ENCODE measurements around the gene ASTN2. TPM values are rescaled to one million over a fixed set of nuclear protein-coding genes. Genes with fewer than 3 reads are reported as not detected.

The ASTN2 gene
- polyA plus RNA-seq, 3 donors from 2014 or later: 1.7 to 4.5 (median 2.2) TPM

DNA sequence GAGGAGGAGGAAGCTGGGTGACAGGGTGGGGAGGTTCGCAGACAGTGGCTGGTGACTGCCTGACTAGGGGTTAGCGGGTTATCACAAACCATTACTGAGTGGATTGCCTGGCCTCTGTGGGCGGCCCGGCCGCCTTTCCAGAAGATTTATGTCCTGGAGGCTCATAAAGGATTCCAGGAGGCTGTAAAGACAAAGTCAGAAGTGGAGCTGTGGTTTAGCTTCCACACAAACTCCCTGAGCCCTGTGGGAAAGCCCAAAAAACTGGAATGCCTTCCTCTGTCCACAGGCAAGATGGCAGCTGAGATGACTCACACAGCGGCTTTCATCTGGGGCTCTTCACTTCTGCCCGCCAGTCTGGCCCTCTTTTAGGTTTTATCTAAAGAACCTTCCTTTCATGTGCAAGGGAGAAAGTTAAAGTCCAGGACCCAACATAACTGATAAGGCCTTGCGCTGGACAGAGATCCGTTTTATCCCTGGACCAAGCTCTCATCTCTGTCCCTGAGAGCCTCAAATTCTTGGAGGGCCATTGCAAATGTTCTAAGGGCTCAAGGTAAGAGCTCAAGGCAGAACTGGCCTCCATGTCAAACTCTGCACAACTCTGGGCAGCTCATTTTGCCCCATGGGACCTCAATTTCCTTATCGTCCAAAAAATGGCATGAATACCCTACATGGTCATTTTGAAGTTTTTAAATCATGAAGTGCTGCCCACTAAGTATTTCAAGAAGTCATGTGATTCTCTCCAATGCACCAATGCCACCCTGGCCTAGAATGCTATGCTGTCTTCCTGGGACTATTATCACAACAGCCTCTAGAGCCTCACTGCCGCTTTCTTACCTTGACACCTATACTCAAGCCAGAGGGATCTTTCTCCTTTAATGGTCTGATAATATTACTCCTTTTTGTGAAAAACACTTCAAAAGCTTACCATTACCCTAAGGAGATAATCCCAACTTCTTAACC is 977.2 kb downstream of the ASTN2 start:
- Mint-ChIP-seq H3K27me3 (ENCODE audit: low read depth in 3 of 3) (peaks cover 0 to 2% (median 0%) of the 10 kb centered on the region in 3 donors), H3K36me3 (peaks cover 42 to 53% (median 42%) of the 10 kb centered on the region in 3 donors), H3K4me1 (no peaks in the 10 kb centered on the region), H3K4me3 (no peak overlapping the region), H3K27ac (no peak overlapping the region), H3K9me3 (peaks cover 5 to 27% (median 8%) of the 10 kb centered on the region in 6 donors)
- DNase-seq: no peak

GRCh38 chr9:116436121-116436520 is 978.7 kb downstream of the ASTN2 start:
- Mint-ChIP-seq H3K27me3 (ENCODE audit: low read depth in 3 of 3) (peaks cover 0 to 2% (median 2%) of the 10 kb centered on the region in 3 donors), H3K9me3 (peaks cover 5 to 26% (median 8%) of the 10 kb centered on the region in 6 donors), H3K36me3 (peaks cover 29 to 45% (median 35%) of the 10 kb centered on the region in 3 donors), H3K4me1 (no peaks in the 10 kb centered on the region), H3K4me3 (no peak overlapping the region), H3K27ac (no peak overlapping the region)
- DNase-seq: no peak

DNA sequence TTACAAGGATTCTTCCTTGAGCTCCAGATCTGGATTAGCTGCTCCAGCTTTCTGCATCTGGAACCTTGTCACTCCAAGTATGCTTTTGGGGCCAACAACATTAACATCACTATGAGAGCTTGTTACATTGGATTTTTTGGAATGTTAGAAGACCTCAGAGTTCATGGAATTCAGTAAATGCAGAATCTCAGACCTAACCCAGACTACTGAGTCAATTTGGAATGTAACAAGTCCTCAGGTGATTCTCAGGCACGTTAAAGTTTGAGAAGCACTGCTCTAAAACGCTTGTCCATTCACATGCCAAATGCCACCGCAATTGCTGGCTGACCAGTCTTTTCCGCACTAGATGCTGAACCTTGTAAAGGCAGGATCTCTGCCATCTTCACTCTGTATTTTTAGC is 979.2 kb downstream of the ASTN2 start:
- no peak for DNase-seq

GRCh38 chr9:116434314-116434713 is 980.5 kb downstream of the ASTN2 start:
- Mint-ChIP-seq H3K27me3 (ENCODE audit: low read depth in 3 of 3) (peaks cover 2 to 3% (median 2%) of the 10 kb centered on the region in 3 donors), H3K36me3 (peaks cover 15 to 27% (median 21%) of the 10 kb centered on the region in 3 donors)
- DNase-seq: no peak

More for the DNA sequence above, 979.2 kb downstream of the ASTN2 start:
- Mint-ChIP-seq H3K9me3 (peaks cover 5 to 21% (median 7%) of the 10 kb centered on the region in 6 donors), H3K27ac (no peak overlapping the region), H3K36me3 (peaks cover 25 to 41% (median 31%) of the 10 kb centered on the region in 3 donors), H3K4me1 (no peaks in the 10 kb centered on the region), H3K27me3 (ENCODE audit: low read depth in 3 of 3) (peaks cover 0 to 3% (median 2%) of the 10 kb centered on the region in 3 donors), H3K4me3 (no peak overlapping the region)

DNA sequence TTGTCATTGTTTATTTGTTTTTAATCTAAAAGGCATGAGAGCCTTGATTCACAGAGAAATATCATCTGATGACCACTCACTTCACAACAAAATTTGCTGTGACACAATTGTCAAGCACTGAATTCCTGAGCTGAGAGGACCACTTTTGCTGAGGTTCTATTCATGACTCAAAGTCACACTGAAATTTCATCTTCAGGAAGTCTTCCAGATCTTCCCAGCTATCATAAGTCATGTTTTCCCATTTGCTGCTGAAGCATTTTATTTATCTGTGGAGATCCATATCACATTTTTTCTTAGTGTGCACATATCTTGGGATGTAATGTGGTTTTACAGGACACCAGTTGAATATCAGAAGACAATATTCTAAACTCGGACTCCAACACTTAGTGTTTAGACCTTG is 982.8 kb downstream of the ASTN2 start:
- Mint-ChIP-seq H3K36me3 (peaks cover 14 to 17% (median 16%) of the 10 kb centered on the region in 3 donors), H3K27ac (no peak overlapping the region), H3K9me3 (peaks cover 0 to 7% (median 5%) of the 10 kb centered on the region in 6 donors)

More at GRCh38 chr9:116434314-116434713, 980.5 kb downstream of the ASTN2 start:
- no peak overlapping the region for H3K4me3 Mint-ChIP-seq
- peaks cover 3 to 9% (median 6%) of the 10 kb centered on the region in 6 donors for H3K9me3 Mint-ChIP-seq
- H3K27ac Mint-ChIP-seq: no peak overlapping the region
- no peaks in the 10 kb centered on the region for H3K4me1 Mint-ChIP-seq

DNA sequence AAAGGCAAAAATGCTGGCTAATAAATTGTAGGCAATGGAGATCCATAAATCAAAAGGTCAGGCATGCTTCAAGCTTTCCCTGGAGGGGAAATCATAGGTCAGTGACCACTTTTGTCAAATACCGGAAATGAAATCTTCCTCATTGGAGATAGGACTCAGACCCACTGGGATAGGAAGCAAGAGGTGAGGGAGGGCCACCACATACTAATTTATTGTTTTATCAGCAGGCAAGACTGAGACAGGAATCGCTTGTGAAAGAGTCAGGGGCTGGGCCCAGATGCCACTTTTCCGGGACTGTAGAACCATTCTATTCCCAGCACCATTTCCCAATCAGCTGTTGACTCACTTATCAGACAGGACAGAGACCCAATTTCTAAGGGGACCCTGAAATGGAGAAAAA is 984.0 kb downstream of the ASTN2 start:
- DNase-seq: no peak
- Mint-ChIP-seq H3K36me3 (peaks cover 17 to 18% (median 17%) of the 10 kb centered on the region in 3 donors), H3K27ac (no peak overlapping the region), H3K27me3 (ENCODE audit: low read depth in 3 of 3) (peaks cover 2 to 6% (median 3%) of the 10 kb centered on the region in 3 donors), H3K9me3 (peaks cover 0 to 15% (median 3%) of the 10 kb centered on the region in 6 donors), H3K4me3 (no peak overlapping the region), H3K4me1 (no peaks in the 10 kb centered on the region)

More for the DNA sequence above, 982.8 kb downstream of the ASTN2 start:
- H3K4me3 Mint-ChIP-seq: no peak overlapping the region
- peaks cover 2 to 3% (median 3%) of the 10 kb centered on the region in 3 donors for H3K27me3 Mint-ChIP-seq (ENCODE audit: low read depth in 3 of 3)
- no peaks in the 10 kb centered on the region for H3K4me1 Mint-ChIP-seq
- DNase-seq: no peak

DNA sequence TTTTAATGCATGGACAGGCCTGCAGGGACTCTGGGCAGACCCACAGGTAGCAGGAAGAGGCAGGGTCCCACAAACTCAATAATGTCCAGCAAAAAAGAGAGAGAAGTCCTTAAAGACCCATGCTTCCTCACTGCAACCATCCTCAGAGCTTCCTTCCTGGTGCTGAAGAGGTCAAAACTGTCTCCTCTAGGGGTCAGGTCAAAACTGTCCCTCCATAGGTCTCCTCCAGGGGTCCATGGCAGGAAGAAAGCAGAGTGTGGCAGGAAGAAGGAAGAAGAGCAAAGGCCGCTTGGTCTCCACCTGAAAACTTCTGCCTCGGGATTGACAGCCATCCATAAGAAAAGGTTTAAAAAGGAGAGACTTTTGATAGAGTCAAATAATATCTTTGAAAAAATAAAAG is 989.6 kb downstream of the ASTN2 start:
- Mint-ChIP-seq H3K4me1 (no peaks in the 10 kb centered on the region), H3K9me3 (peaks cover 0 to 15% (median 3%) of the 10 kb centered on the region in 6 donors), H3K4me3 (no peak overlapping the region), H3K36me3 (peaks cover 7 to 28% (median 12%) of the 10 kb centered on the region in 3 donors), H3K27me3 (ENCODE audit: low read depth in 3 of 3) (peaks cover 0 to 6% (median 0%) of the 10 kb centered on the region in 3 donors), H3K27ac (no peak overlapping the region)
- DNase-seq: no peak

GRCh38 chr9:116423149-116423548 is 991.7 kb downstream of the ASTN2 start:
- H3K4me3 Mint-ChIP-seq: no peak overlapping the region
- H3K4me1 Mint-ChIP-seq: no peaks in the 10 kb centered on the region
- no peak for DNase-seq
- H3K9me3 Mint-ChIP-seq: peaks cover 0 to 15% (median 2%) of the 10 kb centered on the region in 6 donors
- peaks cover 11 to 34% (median 18%) of the 10 kb centered on the region in 3 donors for H3K36me3 Mint-ChIP-seq
- peaks cover 0 to 2% (median 0%) of the 10 kb centered on the region in 3 donors for H3K27me3 Mint-ChIP-seq (ENCODE audit: low read depth in 3 of 3)
- H3K27ac Mint-ChIP-seq: no peak overlapping the region

DNA sequence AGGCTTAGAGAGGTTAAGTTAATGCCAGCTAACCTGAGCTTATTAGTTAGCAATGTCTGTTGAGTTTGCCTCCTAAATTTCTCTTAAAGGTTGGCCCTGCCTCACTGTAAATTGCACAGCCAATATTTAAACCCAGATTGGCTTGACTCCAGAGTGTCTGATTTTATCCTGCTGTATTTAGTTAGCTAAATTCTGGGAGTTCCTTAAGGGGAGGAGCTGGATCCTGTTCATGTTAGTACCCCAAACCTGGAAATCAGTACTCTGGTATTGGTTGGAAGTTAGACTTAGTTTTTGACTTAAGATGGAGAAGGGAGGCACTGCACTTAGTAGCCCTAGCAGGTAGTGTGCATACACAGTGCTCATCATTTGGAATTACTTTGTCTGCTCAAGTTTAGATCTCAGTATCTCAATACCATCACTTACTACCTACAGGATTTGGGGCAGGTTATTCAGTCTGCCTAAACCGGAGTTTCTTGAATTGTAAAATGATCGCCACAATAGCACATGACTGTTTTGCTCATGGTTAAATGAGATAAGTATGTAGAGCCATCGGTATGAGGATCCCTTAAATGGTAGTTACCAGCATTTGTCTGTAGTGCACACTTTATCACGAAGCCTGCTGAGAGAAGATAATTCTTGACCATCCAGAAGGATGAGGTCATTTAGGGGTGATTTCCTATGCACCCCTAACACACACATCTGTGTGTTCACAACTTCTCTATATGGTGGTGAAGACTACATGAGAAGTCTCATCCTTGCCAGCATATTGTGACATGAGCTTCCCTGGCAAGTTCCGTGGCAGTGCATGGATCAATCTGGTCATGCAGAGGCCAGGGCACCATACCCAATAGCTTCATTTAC is 992.5 kb downstream of the ASTN2 start:
- Mint-ChIP-seq H3K4me1 (no peaks in the 10 kb centered on the region), H3K27ac (no peak overlapping the region)

DNA sequence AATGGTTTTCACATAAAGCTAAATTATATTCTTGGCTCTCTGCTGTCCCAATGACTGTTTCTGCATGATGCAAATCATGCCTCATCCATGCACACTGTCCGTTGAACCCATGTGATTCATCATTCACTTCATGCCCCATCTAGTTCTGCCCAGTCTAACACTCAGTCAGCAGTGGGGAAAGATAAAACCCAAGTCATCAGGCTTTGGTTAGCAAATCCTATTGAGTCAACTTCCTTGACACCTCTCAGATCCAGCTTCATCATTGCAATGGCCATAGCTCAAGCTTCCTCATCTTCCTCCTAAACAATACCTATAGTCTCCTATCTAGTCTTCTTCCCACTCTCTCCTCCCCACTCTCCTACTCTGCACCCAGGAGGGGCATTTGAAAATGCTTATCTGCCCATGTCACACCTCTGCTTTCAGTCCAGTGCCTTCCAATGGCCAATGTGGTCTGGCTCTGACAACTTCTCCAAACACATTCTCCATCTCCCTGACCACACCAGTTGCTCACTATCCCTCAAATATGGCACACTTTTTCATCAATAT is 993.8 kb downstream of the ASTN2 start:
- no peak for DNase-seq
- peaks cover 0 to 2% (median 0%) of the 10 kb centered on the region in 6 donors for H3K9me3 Mint-ChIP-seq
- H3K4me3 Mint-ChIP-seq: no peak overlapping the region
- H3K36me3 Mint-ChIP-seq: peaks cover 4 to 27% (median 15%) of the 10 kb centered on the region in 3 donors
- H3K27ac Mint-ChIP-seq: no peak overlapping the region
- no peaks in the 10 kb centered on the region for H3K4me1 Mint-ChIP-seq
- H3K27me3 Mint-ChIP-seq (ENCODE audit: low read depth in 3 of 3): no peaks in the 10 kb centered on the region

More for the DNA sequence above, 992.5 kb downstream of the ASTN2 start:
- Mint-ChIP-seq H3K36me3 (peaks cover 7 to 33% (median 22%) of the 10 kb centered on the region in 3 donors), H3K9me3 (peaks cover 0 to 10% (median under 1%) of the 10 kb centered on the region in 6 donors), H3K4me3 (no peak overlapping the region), H3K27me3 (ENCODE audit: low read depth in 3 of 3) (peaks cover 0 to 2% (median 0%) of the 10 kb centered on the region in 3 donors)
- DNase-seq: no peak

DNA sequence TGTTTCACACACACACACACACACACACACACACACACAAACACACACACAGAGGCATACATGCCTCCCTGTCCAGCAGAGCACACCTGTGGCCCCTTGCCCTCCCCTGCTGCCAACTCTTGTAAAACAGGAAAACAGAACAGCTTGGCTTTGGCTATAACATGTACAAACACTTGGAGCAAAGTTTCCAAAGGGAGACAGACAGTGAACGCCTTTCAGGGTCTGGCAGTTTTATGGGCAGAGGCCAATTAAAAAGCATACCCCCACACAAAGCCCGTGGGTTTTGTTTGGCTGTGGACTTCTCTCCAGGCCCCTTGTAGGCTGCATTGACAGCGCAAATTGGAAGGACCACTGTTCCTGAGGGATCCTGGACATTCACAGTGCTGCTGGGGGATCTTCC is 995.7 kb downstream of the ASTN2 start:
- H3K4me3 Mint-ChIP-seq: no peak overlapping the region
- peaks cover 0 to 2% (median 0%) of the 10 kb centered on the region in 6 donors for H3K9me3 Mint-ChIP-seq
- H3K36me3 Mint-ChIP-seq: peaks cover 4 to 27% (median 18%) of the 10 kb centered on the region in 3 donors
- no peaks in the 10 kb centered on the region for H3K27me3 Mint-ChIP-seq (ENCODE audit: low read depth in 3 of 3)
- H3K4me1 Mint-ChIP-seq: no peaks in the 10 kb centered on the region
- H3K27ac Mint-ChIP-seq: no peak overlapping the region
- no peak for DNase-seq

DNA sequence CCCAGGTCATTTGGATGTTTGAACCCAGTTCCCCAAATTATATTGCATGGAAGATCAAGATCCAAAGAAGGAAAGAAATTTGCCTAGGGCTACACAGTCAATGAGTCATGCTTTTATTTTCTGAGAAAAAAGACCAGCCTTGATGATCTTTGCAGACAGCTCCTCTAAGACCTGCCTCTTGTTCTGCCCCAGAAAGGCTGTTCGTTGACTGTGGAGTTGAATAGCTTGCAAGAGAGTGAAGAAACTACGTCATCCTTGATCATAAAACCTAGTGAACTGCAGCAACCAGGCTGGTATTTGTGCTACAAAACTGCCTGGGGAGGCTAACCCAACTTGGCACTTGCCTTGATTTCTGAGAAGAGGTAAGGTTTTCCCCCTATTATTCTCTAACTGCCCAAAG is 997.4 kb downstream of the ASTN2 start:
- Mint-ChIP-seq H3K36me3 (peaks cover 4 to 27% (median 18%) of the 10 kb centered on the region in 3 donors), H3K4me1 (no peaks in the 10 kb centered on the region), H3K4me3 (no peak overlapping the region), H3K9me3 (peaks cover 0 to 4% (median 2%) of the 10 kb centered on the region in 6 donors), H3K27me3 (ENCODE audit: low read depth in 3 of 3) (no peaks in the 10 kb centered on the region), H3K27ac (no peak overlapping the region)
- DNase-seq: no peak

DNA sequence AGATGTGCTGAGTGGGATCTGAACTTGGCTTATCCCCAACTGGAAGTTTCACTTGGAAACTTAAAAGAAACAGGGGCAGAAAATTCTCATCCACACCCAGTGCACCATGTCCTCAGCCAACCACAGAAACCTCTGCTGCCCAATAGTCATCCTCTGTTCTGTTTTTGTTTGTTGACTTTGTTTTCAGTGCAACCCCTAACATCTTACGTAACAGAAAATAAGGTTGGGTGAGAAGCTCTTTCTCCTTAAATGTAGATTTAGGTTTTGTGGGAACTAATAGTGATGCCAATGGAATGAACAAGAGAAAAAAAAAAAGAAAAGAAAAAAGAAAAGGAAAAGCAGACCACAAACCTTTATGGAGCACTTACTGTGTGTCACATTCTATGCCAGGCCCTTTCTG is 998.4 kb downstream of the ASTN2 start:
- no peaks in the 10 kb centered on the region for H3K27me3 Mint-ChIP-seq (ENCODE audit: low read depth in 3 of 3)
- no peak overlapping the region for H3K4me3 Mint-ChIP-seq
- peaks cover 4 to 24% (median 18%) of the 10 kb centered on the region in 3 donors for H3K36me3 Mint-ChIP-seq
- no peaks in the 10 kb centered on the region for H3K4me1 Mint-ChIP-seq
- H3K27ac Mint-ChIP-seq: no peak overlapping the region
- peaks cover 0 to 4% (median 2%) of the 10 kb centered on the region in 6 donors for H3K9me3 Mint-ChIP-seq
- no peak for DNase-seq

All from immature natural killer cell (primary cell).